GM18507 (cell line): ENCODE results near the gene SLC11A1.

ENCODE experiments used
- DNase-seq: peaks from one replicate; pipeline ENCODE4 v3.0.0; 2011; ENCODE audit warnings: low read depth; ENCODE audit not compliant: insufficient read length; ENCODE audit errors: extremely low spot score
- FAIRE-seq: peaks from 2 replicates; lab custom pipeline; 2011; peaks lifted over from hg19 to GRCh38; lab: Jason Lieb, UNC

Gene SLC11A1

GRCh38 chr2:218392459-218392858, 10.4 kb downstream of the SLC11A1 start:
- DNase-seq, result no peak
- no peak for FAIRE-seq

- FAIRE-seq (no peak), DNase-seq (no peak)
Observed at GRCh38 chr2:218392891-218393462, 10.9 kb downstream of the SLC11A1 start.

GRCh38 chr2:218393750-218394290, 11.7 kb downstream of the SLC11A1 start:
- FAIRE-seq (no peak), DNase-seq (no peak)

DNA sequence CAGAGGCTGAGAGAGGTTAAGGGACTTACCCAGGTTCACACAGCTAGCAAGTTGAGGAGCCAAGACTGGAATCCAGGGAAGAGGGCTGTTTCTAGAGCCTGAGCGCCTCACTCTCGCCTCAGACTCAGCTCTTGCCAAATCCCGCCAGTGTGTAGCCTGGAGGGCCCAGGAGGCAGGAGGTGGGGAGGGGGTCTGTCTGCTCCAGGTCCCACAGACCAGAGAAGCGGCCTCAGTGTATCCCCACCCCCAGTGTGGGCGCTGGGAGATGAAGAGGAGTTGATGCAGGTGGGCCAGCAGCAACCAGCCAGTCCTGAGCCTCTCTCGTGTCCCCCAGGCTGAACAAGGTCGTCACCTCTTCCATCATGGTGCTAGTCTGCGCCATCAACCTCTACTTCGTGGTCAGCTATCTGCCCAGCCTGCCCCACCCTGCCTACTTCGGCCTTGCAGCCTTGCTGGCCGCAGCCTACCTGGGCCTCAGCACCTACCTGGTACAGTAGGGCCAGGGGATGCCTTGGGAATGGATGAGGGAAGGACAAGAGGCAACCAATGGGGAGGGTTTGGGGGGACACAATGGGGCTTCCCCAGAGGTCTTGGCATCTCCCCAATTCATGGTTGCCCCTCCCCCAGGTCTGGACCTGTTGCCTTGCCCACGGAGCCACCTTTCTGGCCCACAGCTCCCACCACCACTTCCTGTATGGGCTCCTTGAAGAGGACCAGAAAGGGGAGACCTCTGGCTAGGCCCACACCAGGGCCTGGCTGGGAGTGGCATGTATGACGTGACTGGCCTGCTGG, 12.4 kb downstream of the SLC11A1 start:
- DNase-seq, result no peak
- no peak for FAIRE-seq

DNA sequence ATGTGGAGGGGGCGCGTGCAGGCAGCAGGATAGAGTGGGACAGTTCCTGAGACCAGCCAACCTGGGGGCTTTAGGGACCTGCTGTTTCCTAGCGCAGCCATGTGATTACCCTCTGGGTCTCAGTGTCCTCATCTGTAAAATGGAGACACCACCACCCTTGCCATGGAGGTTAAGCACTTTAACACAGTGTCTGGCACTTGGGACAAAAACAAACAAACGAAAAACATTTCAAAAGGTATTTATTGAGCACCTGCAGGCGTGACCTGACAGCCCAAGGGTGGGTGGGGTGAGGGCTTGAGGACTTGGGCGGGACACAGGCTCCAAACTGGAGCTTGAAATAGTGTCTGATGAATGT, 13.0 kb downstream of the SLC11A1 start:
- DNase-seq (no peak), FAIRE-seq (no peak)

DNA sequence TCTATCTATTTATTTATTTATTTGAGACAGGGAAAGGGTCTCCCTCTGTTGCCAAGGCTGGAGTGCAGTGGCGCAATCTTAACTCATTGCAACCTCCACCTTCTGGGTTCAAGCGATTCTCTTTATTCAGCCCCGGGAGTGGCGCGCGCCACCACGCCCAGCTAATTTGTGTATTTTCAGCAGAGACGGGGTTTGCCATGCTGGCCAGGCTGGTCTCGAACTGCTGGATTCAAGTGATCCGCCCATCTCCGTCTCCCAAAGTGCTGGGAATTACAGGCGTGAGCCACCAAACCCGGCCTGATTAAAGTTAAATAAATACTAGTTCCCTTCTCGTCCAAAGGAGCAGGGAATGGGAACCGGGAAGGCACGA, 13.4 kb downstream of the SLC11A1 start:
- FAIRE-seq, result peak; percentile 5
- DNase-seq, result no peak

GRCh38 chr2:218395826-218396687, 14.0 kb downstream of the SLC11A1 start:
- DNase-seq (peak; percentile 75), FAIRE-seq (peak; percentile 96)

- DNase-seq (no peak), FAIRE-seq (peak; percentile 15)
Observed at GRCh38 chr2:218396688-218397462, 14.8 kb downstream of the SLC11A1 start.

GRCh38 chr2:218397463-218397819, 15.4 kb downstream of the SLC11A1 start:
- no peak for FAIRE-seq
- DNase-seq, result no peak

- DNase-seq (no peak), FAIRE-seq (peak; percentile 92)
Observed at GRCh38 chr2:218397820-218398436, 15.9 kb downstream of the SLC11A1 start.

- no peak for DNase-seq
- FAIRE-seq, result no peak
Observed at GRCh38 chr2:218398437-218399390, 16.6 kb downstream of the SLC11A1 start.

DNA sequence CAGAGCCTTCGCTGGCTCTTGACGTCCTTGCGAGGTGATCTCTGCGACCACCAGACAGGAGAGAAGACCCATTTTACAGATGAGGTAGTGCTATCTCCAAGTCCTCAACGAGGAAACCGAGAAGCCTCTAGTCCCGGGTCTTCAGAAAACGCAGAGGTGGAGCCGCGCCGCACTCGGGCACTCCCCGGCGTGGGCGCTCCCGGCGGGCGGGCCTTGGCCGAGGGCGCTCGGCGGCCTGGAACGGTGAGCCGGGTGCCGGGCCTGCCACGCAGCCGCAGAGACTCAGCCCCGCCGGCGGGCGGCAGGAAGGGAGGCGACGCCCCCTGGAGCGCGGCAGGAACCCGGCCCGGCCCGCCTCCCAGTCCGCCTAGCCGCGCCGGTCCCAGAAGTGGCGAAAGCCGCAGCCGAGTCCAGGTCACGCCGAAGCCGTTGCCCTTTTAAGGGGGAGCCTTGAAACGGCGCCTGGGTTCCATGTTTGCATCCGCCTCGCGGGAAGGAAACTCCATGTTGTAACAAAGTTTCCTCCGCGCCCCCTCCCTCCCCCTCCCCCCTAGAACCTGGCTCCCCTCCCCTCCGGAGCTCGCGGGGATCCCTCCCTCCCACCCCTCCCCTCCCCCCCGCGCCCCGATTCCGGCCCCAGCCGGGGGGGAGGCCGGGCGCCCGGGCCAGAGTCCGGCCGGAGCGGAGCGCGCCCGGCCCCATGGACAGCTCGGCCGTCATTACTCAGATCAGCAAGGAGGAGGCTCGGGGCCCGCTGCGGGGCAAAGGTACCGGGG, 17.5 kb downstream of the SLC11A1 start, which contains the start of gene CTDSP1:
CTDSP1 (plus strand) TSS at position 478 of the 776 bp plus-strand sequence; CDS start at position 701, 223 bp downstream.
- DNase-seq, result peak; percentile 75
- FAIRE-seq, result peak; percentile 96

DNA sequence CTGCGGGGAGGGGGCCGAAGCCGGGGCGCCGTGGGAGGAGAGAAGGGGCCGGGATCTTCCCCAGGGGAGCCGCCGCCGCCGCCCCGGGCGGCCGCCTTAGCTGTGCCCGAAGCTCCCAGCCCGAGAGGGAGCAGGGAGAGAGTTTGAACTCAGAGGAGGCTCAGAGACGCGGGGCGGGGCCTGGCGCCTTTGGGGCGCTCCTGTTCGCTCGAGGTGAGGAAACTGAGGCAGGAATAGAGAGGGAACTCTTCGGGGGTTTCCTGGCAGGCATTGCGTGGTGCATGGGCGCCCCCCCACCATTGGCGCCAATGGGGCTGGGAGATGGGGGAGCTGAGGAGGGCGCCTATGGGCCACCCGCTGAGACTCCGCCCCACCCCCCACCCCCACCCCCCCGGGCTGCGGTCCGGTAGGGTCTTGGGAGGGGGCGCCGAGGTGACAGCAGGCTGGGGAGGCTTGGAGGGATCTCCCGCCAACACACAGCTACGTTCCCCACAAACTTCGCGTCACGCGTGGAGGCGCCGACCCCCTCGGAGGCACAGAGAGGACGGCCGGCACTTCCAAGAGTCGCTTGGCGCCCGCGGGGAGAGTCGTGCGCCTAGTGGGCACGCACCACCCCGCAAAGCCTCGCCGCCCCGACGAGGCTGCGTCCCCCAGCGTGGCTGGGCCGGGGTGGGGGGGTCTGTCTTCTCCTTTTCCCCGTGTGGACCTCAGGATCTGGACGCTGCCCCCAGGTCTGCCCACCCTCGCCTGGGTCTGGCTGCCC, 18.3 kb downstream of the SLC11A1 start:
- DNase-seq (no peak), FAIRE-seq (no peak)

DNA sequence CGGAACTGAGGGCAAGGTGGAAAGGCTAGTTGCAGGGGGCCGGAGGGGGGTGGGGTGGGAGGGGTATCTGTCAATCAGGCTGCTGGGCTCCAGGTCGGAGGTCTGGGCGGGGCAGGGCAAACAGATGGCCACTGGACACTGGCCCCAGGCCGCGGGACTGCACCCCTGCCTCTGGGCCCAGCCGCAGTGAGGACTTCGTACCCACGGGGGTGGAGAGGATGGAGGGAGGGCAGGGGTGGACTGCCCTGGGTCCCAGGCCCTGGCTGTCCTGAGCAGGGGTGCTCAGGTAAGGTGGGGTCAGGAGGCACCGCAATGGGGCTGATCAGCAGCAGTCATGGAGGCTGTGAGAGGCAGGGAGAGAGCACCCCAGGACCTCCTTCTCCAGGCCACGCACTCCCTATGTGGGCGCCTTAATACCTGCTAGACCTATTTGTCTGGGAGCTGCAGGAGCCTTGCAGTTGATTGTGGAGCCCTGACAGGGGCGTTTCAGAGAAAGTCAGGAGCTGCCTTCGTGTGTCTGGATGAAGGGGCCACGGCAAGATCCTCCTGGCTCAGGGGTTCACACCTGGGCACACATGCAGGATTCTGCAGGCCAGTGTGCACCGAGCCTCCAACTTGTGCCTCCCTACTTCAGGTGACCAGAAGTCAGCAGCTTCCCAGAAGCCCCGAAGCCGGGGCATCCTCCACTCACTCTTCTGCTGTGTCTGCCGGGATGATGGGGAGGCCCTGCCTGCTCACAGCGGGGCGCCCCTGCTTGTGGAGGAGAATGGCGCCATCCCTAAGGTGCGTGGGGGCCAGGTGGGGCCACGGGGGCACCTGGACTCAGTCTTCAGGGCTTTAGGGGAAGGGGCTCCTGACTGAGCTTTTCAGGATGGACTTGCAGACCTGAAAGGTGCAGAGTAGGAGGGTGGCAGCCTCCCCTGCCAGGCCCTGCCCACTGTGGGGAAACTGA, 19.1 kb downstream of the SLC11A1 start:
- FAIRE-seq (no peak), DNase-seq (no peak)

GRCh38 chr2:218401890-218402289, 19.8 kb downstream of the SLC11A1 start:
- FAIRE-seq (no peak), DNase-seq (no peak)
